Tibial nerve (tissue), 4 donors: ENCODE data around the gene XRN2.

Experiments
- CTCF ChIP-seq, 5 experiments: fragments of 200-600 bp in 3 of 5; fragments of 450-650 bp in 2 of 5; sonication (generic) in 3 of 5; IDR thresholded peaks; one replicate each; pipeline ENCODE4 v1.5.1; 2016 to 2019; ENCODE audit warnings: antibody characterized with exemption in 5 of 5, mild to moderate bottlenecking in 3 of 5, moderate library complexity in 2 of 5
- EP300 ChIP-seq, 2 donors: sonication (generic); formaldehyde crosslinking; IDR thresholded peaks; one replicate each; pipeline ENCODE4 v1.6.1; 2017; ENCODE audit warnings: antibody characterized with exemption in 2 of 2, mild to moderate bottlenecking in 1 of 2
- POLR2A ChIP-seq, 2 donors: fragments of 450-650 bp; IDR thresholded peaks; one replicate each; pipeline ENCODE4 v1.6.1; 2017; ENCODE audit warnings: antibody characterized with exemption in 2 of 2, mild to moderate bottlenecking in 2 of 2, moderate library complexity in 2 of 2

GRCh38 chr20:21286775-21287174 is 16.4 kb upstream of the XRN2 start:
- no peak for TF ChIP-seq CTCF (IDR thresholded peaks at IDR 0.05)
- no peak for TF ChIP-seq POLR2A (IDR thresholded peaks at IDR 0.05)
- TF ChIP-seq EP300 (IDR thresholded peaks at IDR 0.05): no peak
